WTC11 (cell line): ENCODE data around the gene INPP5A. TPM values are rescaled to one million over a fixed set of nuclear protein-coding genes. Genes with fewer than 3 reads are reported as not detected.

Source experiments
- ATAC-seq: fragments of 200-7000 bp; cut with Tn5 transposase; 2 replicates; pipeline ENCODE4 v1.10.0; 2021; ENCODE audit warnings: mild to moderate bottlenecking, moderate library complexity
- CTCF ChIA-PET: fragments of 300-600 bp; sonication (Branson Sonifier 250); formaldehyde crosslinking; loops from one replicate; lab custom pipeline; 2021; ENCODE audit warnings: antibody characterized with exemption; lab: Charles Lee
- POLR2A ChIA-PET: fragments of 350-600 bp; sonication (Branson Sonifier 250); formaldehyde crosslinking; loops from one replicate; lab custom pipeline; 2021; ENCODE audit warnings: antibody characterized with exemption; lab: Charles Lee
- DNase-seq: peaks from one replicate; pipeline ENCODE4 v3.0.0; 2021; ENCODE audit warnings: low spot score
- H3K27ac Mint-ChIP-seq: 2 replicates; pipeline ENCODE4 v1.8.0; 2021; ENCODE audit warnings: mixed read lengths
- H3K27me3 Mint-ChIP-seq: 2 replicates; pipeline ENCODE4 v1.8.0; 2021; ENCODE audit warnings: low read depth, mild to moderate bottlenecking, moderate library complexity, mixed read lengths
- H3K36me3 Mint-ChIP-seq: 2 replicates; pipeline ENCODE4 v1.8.0; 2021; ENCODE audit warnings: mixed read lengths
- H3K4me1 Mint-ChIP-seq: 2 replicates; pipeline ENCODE4 v1.8.0; 2022; ENCODE audit warnings: mixed read lengths
- H3K4me3 Mint-ChIP-seq: 2 replicates; pipeline ENCODE4 v1.8.0; 2021; ENCODE audit warnings: mild to moderate bottlenecking, moderate library complexity, mixed read lengths
- H3K9me3 Mint-ChIP-seq: 2 replicates; pipeline ENCODE4 v1.8.0; 2021; ENCODE audit warnings: mixed read lengths
- ATF1 ChIP-seq: sonication (generic); formaldehyde crosslinking; IDR thresholded peaks from 2 replicates; pipeline ENCODE4 v1.8.1; 2023; ENCODE audit warnings: mild to moderate bottlenecking, moderate library complexity, missing genetic modification reagents
- ESRRA ChIP-seq: sonication (generic); formaldehyde crosslinking; IDR thresholded peaks from 2 replicates; pipeline ENCODE4 v1.8.1; 2022; ENCODE audit warnings: mild to moderate bottlenecking, missing genetic modification reagents, borderline replicate concordance
- ETV6 ChIP-seq: sonication (generic); formaldehyde crosslinking; IDR thresholded peaks from 2 replicates; pipeline ENCODE4 v1.8.1; 2022; ENCODE audit warnings: mild to moderate bottlenecking, missing genetic modification reagents
- NR1H2 ChIP-seq: sonication (generic); formaldehyde crosslinking; IDR thresholded peaks from 2 replicates; pipeline ENCODE4 v1.9.0; 2021; ENCODE audit warnings: mild to moderate bottlenecking, moderate library complexity, missing genetic modification reagents
- NR2C2 ChIP-seq: sonication (generic); formaldehyde crosslinking; IDR thresholded peaks from 2 replicates; pipeline ENCODE4 v1.8.0; 2022; ENCODE audit warnings: mild to moderate bottlenecking, missing genetic modification reagents
- RELA ChIP-seq: sonication (generic); formaldehyde crosslinking; IDR thresholded peaks from 2 replicates; pipeline ENCODE4 v1.8.1; 2022; ENCODE audit warnings: missing genetic modification reagents, mild to moderate bottlenecking, borderline replicate concordance
- SP1 ChIP-seq: sonication (generic); formaldehyde crosslinking; conservative IDR thresholded peaks from 2 replicates; pipeline ENCODE4 v1.8.1; 2022; ENCODE audit warnings: missing genetic modification reagents
- TCF7 ChIP-seq: sonication (generic); formaldehyde crosslinking; IDR thresholded peaks from 2 replicates; pipeline ENCODE4 v1.8.0; 2022; ENCODE audit warnings: mild to moderate bottlenecking, low read depth, missing genetic modification reagents, moderate library complexity
- TP53 ChIP-seq: sonication (generic); formaldehyde crosslinking; IDR thresholded peaks from 2 replicates; pipeline ENCODE4 v1.8.1; 2023; ENCODE audit warnings: mild to moderate bottlenecking, missing genetic modification reagents
- ZNF121 ChIP-seq: sonication (generic); formaldehyde crosslinking; IDR thresholded peaks from 2 replicates; pipeline ENCODE4 v1.8.0; 2023; ENCODE audit warnings: missing genetic modification reagents
- ZNF138 ChIP-seq: sonication (generic); formaldehyde crosslinking; conservative IDR thresholded peaks from 2 replicates; pipeline ENCODE4 v1.8.1; 2022; ENCODE audit warnings: mild to moderate bottlenecking, moderate library complexity, missing genetic modification reagents
- ZNF232 ChIP-seq: sonication (generic); formaldehyde crosslinking; IDR thresholded peaks from 2 replicates; pipeline ENCODE4 v1.8.0; 2022; ENCODE audit warnings: mild to moderate bottlenecking, missing genetic modification reagents
- ZNF416 ChIP-seq: fragments of 250-450 bp; sonication (Bioruptor Pico); IDR thresholded peaks from 2 replicates; pipeline ENCODE4 v1.9.0; 2021; ENCODE audit warnings: mild to moderate bottlenecking, inconsistent platforms
- total RNA-seq: library from RNA; stranded (reverse); gene quantifications from 3 replicates; pipeline ENCODE4 v1.2.3, GENCODE V29; 2021
- TF ChIP-seq, protein P1 (sequence below): sonication (generic); formaldehyde crosslinking; IDR thresholded peaks from 2 replicates; pipeline ENCODE4 v1.8.1; 2022; ENCODE audit warnings: low read depth, mild to moderate bottlenecking, moderate library complexity, missing genetic modification reagents, borderline replicate concordance
- TF ChIP-seq, protein P2 (sequence below): sonication (generic); formaldehyde crosslinking; IDR thresholded peaks from 2 replicates; pipeline ENCODE4 v1.8.0; 2022; ENCODE audit warnings: mild to moderate bottlenecking, missing genetic modification reagents
- TF ChIP-seq, protein P3 (sequence below): fragments of 250-450 bp; sonication (Bioruptor Pico); IDR thresholded peaks from 2 replicates; pipeline ENCODE4 v1.9.0; 2021; ENCODE audit warnings: mild to moderate bottlenecking
- TF ChIP-seq, protein P4 (sequence below): fragments of 250-450 bp; sonication (Bioruptor Pico); IDR thresholded peaks from 2 replicates; pipeline ENCODE4 v2.1.2; 2022; ENCODE audit warnings: mild to moderate bottlenecking, moderate library complexity
- TF ChIP-seq, protein P5 (sequence below): sonication (generic); formaldehyde crosslinking; IDR thresholded peaks from 2 replicates; pipeline ENCODE4 v1.8.1; 2023; ENCODE audit warnings: mild to moderate bottlenecking, missing genetic modification reagents
- TF ChIP-seq, protein P6 (sequence below): sonication (generic); formaldehyde crosslinking; IDR thresholded peaks from 2 replicates; pipeline ENCODE4 v1.8.1; 2022; ENCODE audit warnings: missing genetic modification reagents, borderline replicate concordance

INPP5A gene
- total RNA-seq, 1 experiment from 2014 or later = 22.1 TPM

DNA sequence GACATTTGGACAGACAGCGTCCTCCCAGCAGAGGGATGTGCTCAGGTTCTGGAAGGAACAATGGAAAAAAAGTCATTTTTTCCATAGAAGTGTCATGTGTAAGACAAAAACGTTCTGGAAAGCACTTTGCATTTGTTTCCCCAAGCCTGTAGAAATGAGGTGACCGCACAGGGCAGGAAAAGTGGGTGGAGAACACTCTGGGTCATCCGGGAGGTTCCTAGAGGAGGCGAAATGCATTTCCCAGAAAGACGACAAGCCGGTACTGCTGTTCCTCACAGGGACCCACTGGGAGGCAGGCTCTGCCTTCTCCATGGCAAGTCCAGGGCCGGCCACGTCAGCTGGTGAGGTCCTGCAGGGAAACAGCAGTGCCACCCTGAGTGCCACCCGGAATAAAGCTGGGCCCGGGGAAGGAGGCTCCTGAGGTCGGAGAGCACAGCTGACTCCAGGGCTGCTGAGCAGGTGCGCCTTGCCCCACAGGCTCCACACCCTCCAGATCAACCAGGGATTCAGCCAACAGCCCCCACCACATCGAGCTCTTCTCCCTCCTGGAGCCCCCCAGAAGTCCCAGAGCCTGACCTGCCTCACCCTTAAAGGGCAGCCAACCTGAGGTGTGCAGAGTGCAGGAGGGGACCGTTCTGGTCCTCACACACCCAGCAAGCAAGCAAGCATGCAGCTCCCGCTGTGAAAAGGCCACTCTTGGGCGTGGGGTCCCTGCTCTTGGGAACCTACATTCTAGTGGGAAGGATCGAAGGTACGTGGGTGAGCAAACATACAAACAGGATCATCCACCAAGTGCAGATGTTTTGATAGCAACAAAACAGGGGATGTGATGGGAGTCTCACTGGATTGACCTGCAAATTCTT is 28.8 kb upstream of the INPP5A start:
- no peaks in the 10 kb centered on the region for H3K4me1 Mint-ChIP-seq
- H3K27me3 Mint-ChIP-seq = no peaks in the 10 kb centered on the region; the same call in 1 of the 2 replicates
- no peak overlapping the region for H3K27ac Mint-ChIP-seq
- no peak for ATAC-seq
- ChIA-PET CTCF (interaction anchor here (1.6 kb wide), 1 partner anchor 126 kb away, joined by 3 read pairs; no protein-coding TSS in a partner anchor), POLR2A (no interaction called here)
- no peak overlapping the region for H3K4me3 Mint-ChIP-seq
- H3K36me3 Mint-ChIP-seq = no peaks in the 10 kb centered on the region
- H3K9me3 Mint-ChIP-seq = peaks cover 6% of the 10 kb centered on the region
- no peak for DNase-seq
- TF ChIP-seq SP1 (CRISPR knock-in tag) = no peak
- TF ChIP-seq, protein P1, sequence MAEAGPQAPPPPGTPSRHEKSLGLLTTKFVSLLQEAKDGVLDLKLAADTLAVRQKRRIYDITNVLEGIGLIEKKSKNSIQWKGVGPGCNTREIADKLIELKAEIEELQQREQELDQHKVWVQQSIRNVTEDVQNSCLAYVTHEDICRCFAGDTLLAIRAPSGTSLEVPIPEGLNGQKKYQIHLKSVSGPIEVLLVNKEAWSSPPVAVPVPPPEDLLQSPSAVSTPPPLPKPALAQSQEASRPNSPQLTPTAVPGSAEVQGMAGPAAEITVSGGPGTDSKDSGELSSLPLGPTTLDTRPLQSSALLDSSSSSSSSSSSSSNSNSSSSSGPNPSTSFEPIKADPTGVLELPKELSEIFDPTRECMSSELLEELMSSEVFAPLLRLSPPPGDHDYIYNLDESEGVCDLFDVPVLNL (CRISPR knock-in tag) = no peak
- TF ChIP-seq ESRRA (CRISPR knock-in tag) = no peak
- TF ChIP-seq, protein P2, sequence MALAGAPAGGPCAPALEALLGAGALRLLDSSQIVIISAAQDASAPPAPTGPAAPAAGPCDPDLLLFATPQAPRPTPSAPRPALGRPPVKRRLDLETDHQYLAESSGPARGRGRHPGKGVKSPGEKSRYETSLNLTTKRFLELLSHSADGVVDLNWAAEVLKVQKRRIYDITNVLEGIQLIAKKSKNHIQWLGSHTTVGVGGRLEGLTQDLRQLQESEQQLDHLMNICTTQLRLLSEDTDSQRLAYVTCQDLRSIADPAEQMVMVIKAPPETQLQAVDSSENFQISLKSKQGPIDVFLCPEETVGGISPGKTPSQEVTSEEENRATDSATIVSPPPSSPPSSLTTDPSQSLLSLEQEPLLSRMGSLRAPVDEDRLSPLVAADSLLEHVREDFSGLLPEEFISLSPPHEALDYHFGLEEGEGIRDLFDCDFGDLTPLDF (CRISPR knock-in tag) = no peak
- no peak for TF ChIP-seq RELA (CRISPR knock-in tag)
- TF ChIP-seq, protein P3, sequence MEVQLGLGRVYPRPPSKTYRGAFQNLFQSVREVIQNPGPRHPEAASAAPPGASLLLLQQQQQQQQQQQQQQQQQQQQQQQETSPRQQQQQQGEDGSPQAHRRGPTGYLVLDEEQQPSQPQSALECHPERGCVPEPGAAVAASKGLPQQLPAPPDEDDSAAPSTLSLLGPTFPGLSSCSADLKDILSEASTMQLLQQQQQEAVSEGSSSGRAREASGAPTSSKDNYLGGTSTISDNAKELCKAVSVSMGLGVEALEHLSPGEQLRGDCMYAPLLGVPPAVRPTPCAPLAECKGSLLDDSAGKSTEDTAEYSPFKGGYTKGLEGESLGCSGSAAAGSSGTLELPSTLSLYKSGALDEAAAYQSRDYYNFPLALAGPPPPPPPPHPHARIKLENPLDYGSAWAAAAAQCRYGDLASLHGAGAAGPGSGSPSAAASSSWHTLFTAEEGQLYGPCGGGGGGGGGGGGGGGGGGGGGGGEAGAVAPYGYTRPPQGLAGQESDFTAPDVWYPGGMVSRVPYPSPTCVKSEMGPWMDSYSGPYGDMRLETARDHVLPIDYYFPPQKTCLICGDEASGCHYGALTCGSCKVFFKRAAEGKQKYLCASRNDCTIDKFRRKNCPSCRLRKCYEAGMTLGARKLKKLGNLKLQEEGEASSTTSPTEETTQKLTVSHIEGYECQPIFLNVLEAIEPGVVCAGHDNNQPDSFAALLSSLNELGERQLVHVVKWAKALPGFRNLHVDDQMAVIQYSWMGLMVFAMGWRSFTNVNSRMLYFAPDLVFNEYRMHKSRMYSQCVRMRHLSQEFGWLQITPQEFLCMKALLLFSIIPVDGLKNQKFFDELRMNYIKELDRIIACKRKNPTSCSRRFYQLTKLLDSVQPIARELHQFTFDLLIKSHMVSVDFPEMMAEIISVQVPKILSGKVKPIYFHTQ (CRISPR knock-in tag) = no peak
- no peak for TF ChIP-seq ZNF416 (CRISPR knock-in tag)
- no peak for TF ChIP-seq ZNF121
- no peak for TF ChIP-seq ATF1 (CRISPR knock-in tag)
- no peak for TF ChIP-seq NR1H2 (CRISPR knock-in tag)
- TF ChIP-seq TP53 (CRISPR knock-in tag) = no peak
- TF ChIP-seq TCF7 (CRISPR knock-in tag) = no peak
- TF ChIP-seq ZNF232 (CRISPR knock-in tag) = no peak
- TF ChIP-seq ETV6 (CRISPR knock-in tag) = no peak
- TF ChIP-seq, protein P4, sequence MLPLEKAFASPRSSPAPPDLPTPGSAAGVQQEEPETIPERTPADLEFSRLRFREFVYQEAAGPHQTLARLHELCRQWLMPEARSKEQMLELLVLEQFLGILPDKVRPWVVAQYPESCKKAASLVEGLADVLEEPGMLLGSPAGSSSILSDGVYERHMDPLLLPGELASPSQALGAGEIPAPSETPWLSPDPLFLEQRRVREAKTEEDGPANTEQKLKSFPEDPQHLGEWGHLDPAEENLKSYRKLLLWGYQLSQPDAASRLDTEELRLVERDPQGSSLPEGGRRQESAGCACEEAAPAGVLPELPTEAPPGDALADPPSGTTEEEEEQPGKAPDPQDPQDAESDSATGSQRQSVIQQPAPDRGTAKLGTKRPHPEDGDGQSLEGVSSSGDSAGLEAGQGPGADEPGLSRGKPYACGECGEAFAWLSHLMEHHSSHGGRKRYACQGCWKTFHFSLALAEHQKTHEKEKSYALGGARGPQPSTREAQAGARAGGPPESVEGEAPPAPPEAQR (CRISPR knock-in tag) = no peak
- TF ChIP-seq ZNF138 (CRISPR knock-in tag) = no peak
- no peak for TF ChIP-seq NR2C2 (CRISPR knock-in tag)
- TF ChIP-seq, protein P5, sequence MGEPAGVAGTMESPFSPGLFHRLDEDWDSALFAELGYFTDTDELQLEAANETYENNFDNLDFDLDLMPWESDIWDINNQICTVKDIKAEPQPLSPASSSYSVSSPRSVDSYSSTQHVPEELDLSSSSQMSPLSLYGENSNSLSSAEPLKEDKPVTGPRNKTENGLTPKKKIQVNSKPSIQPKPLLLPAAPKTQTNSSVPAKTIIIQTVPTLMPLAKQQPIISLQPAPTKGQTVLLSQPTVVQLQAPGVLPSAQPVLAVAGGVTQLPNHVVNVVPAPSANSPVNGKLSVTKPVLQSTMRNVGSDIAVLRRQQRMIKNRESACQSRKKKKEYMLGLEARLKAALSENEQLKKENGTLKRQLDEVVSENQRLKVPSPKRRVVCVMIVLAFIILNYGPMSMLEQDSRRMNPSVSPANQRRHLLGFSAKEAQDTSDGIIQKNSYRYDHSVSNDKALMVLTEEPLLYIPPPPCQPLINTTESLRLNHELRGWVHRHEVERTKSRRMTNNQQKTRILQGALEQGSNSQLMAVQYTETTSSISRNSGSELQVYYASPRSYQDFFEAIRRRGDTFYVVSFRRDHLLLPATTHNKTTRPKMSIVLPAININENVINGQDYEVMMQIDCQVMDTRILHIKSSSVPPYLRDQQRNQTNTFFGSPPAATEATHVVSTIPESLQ (CRISPR knock-in tag) = no peak
- TF ChIP-seq, protein P6, sequence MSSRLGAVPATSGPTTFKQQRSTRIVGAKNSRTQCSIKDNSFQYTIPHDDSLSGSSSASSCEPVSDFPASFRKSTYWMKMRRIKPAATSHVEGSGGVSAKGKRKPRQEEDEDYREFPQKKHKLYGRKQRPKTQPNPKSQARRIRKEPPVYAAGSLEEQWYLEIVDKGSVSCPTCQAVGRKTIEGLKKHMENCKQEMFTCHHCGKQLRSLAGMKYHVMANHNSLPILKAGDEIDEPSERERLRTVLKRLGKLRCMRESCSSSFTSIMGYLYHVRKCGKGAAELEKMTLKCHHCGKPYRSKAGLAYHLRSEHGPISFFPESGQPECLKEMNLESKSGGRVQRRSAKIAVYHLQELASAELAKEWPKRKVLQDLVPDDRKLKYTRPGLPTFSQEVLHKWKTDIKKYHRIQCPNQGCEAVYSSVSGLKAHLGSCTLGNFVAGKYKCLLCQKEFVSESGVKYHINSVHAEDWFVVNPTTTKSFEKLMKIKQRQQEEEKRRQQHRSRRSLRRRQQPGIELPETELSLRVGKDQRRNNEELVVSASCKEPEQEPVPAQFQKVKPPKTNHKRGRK (CRISPR knock-in tag) = no peak
